H9 (cell line): ENCODE data around the gene CX3CR1. TPM values are rescaled to one million over a fixed set of nuclear protein-coding genes. Genes with fewer than 3 reads are reported as not detected.

Experiments
- DNase-seq: peaks from one replicate; pipeline ENCODE4 v3.0.0-alpha.2; 2017
- H2AFZ ChIP-seq: one replicate; pipeline ENCODE4 v1.6.1; 2013; ENCODE audit warnings: mild to moderate bottlenecking, low read length, control low read depth, moderate library complexity
- H2AK5ac ChIP-seq: 2 replicates; pipeline ENCODE4 v1.6.1; 2013; ENCODE audit warnings: low read length, control low read depth, mixed read lengths; ENCODE audit not compliant: insufficient read length
- H2BK120ac ChIP-seq: one replicate; pipeline ENCODE4 v1.6.1; 2013; ENCODE audit warnings: low read depth, mild to moderate bottlenecking, low read length, control low read depth, inconsistent platforms; ENCODE audit not compliant: poor library complexity, severe bottlenecking
- H2BK12ac ChIP-seq: 2 replicates; pipeline ENCODE4 v1.6.1; 2013; ENCODE audit warnings: low read length, control low read depth, mixed read lengths, low read depth; ENCODE audit not compliant: insufficient read length
- H2BK15ac ChIP-seq: 2 replicates; pipeline ENCODE4 v1.6.1; 2013; ENCODE audit warnings: low read depth, low read length, control low read depth
- H2BK20ac ChIP-seq: one replicate; pipeline ENCODE4 v1.6.1; 2013; ENCODE audit warnings: low read depth, mild to moderate bottlenecking, low read length, control low read depth, inconsistent platforms; ENCODE audit not compliant: poor library complexity, severe bottlenecking
- H2BK5ac ChIP-seq: 2 replicates; pipeline ENCODE4 v1.6.1; 2013; ENCODE audit warnings: low read length, control low read depth, mixed read lengths; ENCODE audit not compliant: insufficient read length
- H3K14ac ChIP-seq: 2 replicates; pipeline ENCODE4 v1.6.1; 2013; ENCODE audit warnings: low read length, control low read depth; ENCODE audit not compliant: insufficient read depth
- H3K18ac ChIP-seq: 2 replicates; pipeline ENCODE4 v1.6.1; 2013; ENCODE audit warnings: low read depth, mild to moderate bottlenecking, mixed read lengths, low read length, control low read depth; ENCODE audit not compliant: insufficient read length
- H3K23ac ChIP-seq: 2 replicates; pipeline ENCODE4 v1.6.1; 2013; ENCODE audit warnings: low read length, control low read depth, mixed read lengths, low read depth; ENCODE audit not compliant: insufficient read length
- H3K23me2 ChIP-seq: 2 replicates; pipeline ENCODE4 v1.6.1; 2013; ENCODE audit warnings: low read depth, mild to moderate bottlenecking, mixed read lengths, low read length, control low read depth; ENCODE audit not compliant: insufficient read length, poor library complexity, severe bottlenecking
- H3K27ac ChIP-seq: 2 replicates; pipeline ENCODE4 v1.5.1; 2013; ENCODE audit warnings: low read length, control low read depth, mixed read lengths, low read depth; ENCODE audit not compliant: insufficient read length
- H3K27me3 ChIP-seq: 2 replicates; pipeline ENCODE4 v1.6.1; 2013; ENCODE audit warnings: low read length, control low read depth, inconsistent platforms; ENCODE audit not compliant: insufficient read depth
- H3K4ac ChIP-seq: 2 replicates; pipeline ENCODE4 v1.6.1; 2013; ENCODE audit warnings: low read depth, mild to moderate bottlenecking, control low read depth, inconsistent platforms, low read length, moderate library complexity
- H3K4me1 ChIP-seq: 2 replicates; pipeline ENCODE4 v1.6.1; 2013; ENCODE audit warnings: low read length, control low read depth, inconsistent platforms; ENCODE audit not compliant: insufficient read depth
- H3K4me2 ChIP-seq: 2 replicates; pipeline ENCODE4 v1.6.1; 2013; ENCODE audit warnings: low read length, control low read depth, mixed read lengths; ENCODE audit not compliant: insufficient read length, insufficient read depth
- H3K56ac ChIP-seq: 2 replicates; pipeline ENCODE4 v1.6.1; 2013; ENCODE audit warnings: low read depth, mild to moderate bottlenecking, mixed read lengths, low read length, control low read depth; ENCODE audit not compliant: insufficient read length
- H3K79me1 ChIP-seq: 2 replicates; pipeline ENCODE4 v1.6.1; 2013; ENCODE audit warnings: low read depth, mild to moderate bottlenecking, moderate library complexity, low read length, control low read depth, inconsistent platforms; ENCODE audit not compliant: insufficient read depth, poor library complexity, severe bottlenecking
- H3K79me2 ChIP-seq: 2 replicates; pipeline ENCODE4 v1.6.1; 2013; ENCODE audit warnings: low read length, control low read depth, inconsistent platforms; ENCODE audit not compliant: insufficient read depth
- H3K9ac ChIP-seq: 2 replicates; pipeline ENCODE4 v1.6.1; 2013; ENCODE audit warnings: low read length, control low read depth, mixed read lengths; ENCODE audit not compliant: insufficient read length; ENCODE audit errors: extremely low read depth
- H3K9me3 ChIP-seq: one replicate; pipeline ENCODE4 v1.6.1; 2013; ENCODE audit warnings: low read depth, low read length, inconsistent platforms; ENCODE audit not compliant: control insufficient read depth
- H3T11ph ChIP-seq: one replicate; pipeline ENCODE4 v1.6.1; 2013; ENCODE audit warnings: mild to moderate bottlenecking, low read length, control low read depth, inconsistent platforms
- H4K20me1 ChIP-seq: one replicate; pipeline ENCODE4 v1.6.1; 2013; ENCODE audit not compliant: control insufficient read depth, insufficient read length, insufficient read depth
- H4K5ac ChIP-seq: 2 replicates; pipeline ENCODE4 v1.6.1; 2013; ENCODE audit warnings: low read depth, mild to moderate bottlenecking, mixed read lengths, low read length, control low read depth; ENCODE audit not compliant: insufficient read length
- H4K8ac ChIP-seq: replicated peaks from 2 replicates; pipeline ENCODE4 v1.6.1; 2013; ENCODE audit warnings: low read length, control low read depth, mixed read lengths, low read depth; ENCODE audit not compliant: insufficient read length
- H4K91ac ChIP-seq: 2 replicates; pipeline ENCODE4 v1.6.1; 2013; ENCODE audit warnings: low read depth, mild to moderate bottlenecking, moderate library complexity, mixed read lengths, low read length, control low read depth; ENCODE audit not compliant: insufficient read length
- H3K27ac Mint-ChIP-seq, 3 experiments: 2 replicates in 2 of 3; 3 replicates in 1 of 3; pipeline ENCODE4 v1.8.0; 2020 to 2021; ENCODE audit warnings: mixed read lengths in 3 of 3, mild to moderate bottlenecking in 1 of 3, moderate library complexity in 1 of 3
- H3K27me3 Mint-ChIP-seq: 2 replicates; pipeline ENCODE4 v1.8.0; 2021; ENCODE audit warnings: low read depth, mild to moderate bottlenecking, moderate library complexity, mixed read lengths
- H3K36me3 Mint-ChIP-seq, 3 experiments: 2 replicates in 2 of 3; 3 replicates in 1 of 3; pipeline ENCODE4 v1.8.0; 2020 to 2021; ENCODE audit warnings: low read depth in 3 of 3, mixed read lengths in 3 of 3; ENCODE audit not compliant: insufficient read depth in 1 of 3
- H3K4me1 Mint-ChIP-seq, 2 experiments: 2 replicates each; pipeline ENCODE4 v1.8.0; 2020; ENCODE audit warnings: mixed read lengths in 2 of 2
- H3K4me3 Mint-ChIP-seq, 2 experiments: 2 replicates in 1 of 2; 3 replicates in 1 of 2; pipeline ENCODE4 v1.8.0; 2020 to 2021; ENCODE audit warnings: mild to moderate bottlenecking in 2 of 2, mixed read lengths in 2 of 2, moderate library complexity in 1 of 2
- H3K9me3 Mint-ChIP-seq, 2 experiments: 2 replicates in 1 of 2; 3 replicates in 1 of 2; pipeline ENCODE4 v1.8.0; 2020; ENCODE audit warnings: mild to moderate bottlenecking in 2 of 2, mixed read lengths in 2 of 2, moderate library complexity in 1 of 2
- WGBS: extraction: QIAGEN DNeasy Blood & Tissue Kit; methylation state at CpG from one replicate; pipeline ENCODE4 v1.1.7; 2013; ENCODE audit warnings: missing lambda C conversion rate, low lambda C conversion rate, mixed read lengths; ENCODE audit not compliant: insufficient read length; ENCODE audit errors: extremely low coverage; 5-methylcytosine and 5-hydroxymethylcytosine counted together
- total RNA-seq: library from RNA; stranded (reverse); gene quantifications from 2 replicates; pipeline ENCODE4 v1.2.1, GENCODE V29; 2021
- TF ChIP-seq, protein P1 (sequence below): fragments of 200-600 bp; sonication (generic); conservative IDR thresholded peaks from 3 replicates; pipeline ENCODE4 v1.8.0; 2021; ENCODE audit warnings: antibody characterized with exemption, mild to moderate bottlenecking

The CX3CR1 gene
- total RNA-seq, 1 experiment from 2014 or later: not detected

DNA sequence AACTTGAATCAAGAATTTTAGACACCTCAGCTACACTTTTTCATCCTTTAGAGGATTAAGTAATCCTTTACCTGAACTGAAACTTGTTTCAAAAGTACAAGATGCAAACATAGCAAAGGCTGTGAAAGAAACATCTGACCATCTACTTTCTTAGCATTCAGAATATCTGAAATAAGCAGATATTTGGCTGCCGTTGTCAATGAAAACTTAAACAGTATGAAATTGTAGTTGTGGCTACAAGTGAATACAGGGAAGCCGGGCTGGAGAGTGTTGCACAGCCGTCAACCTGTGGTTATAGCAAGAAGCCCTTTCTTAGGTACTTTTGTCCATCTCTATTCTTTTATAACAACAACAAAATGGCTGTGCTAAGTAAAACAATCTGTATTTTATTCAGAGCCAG lies 6.9 kb upstream of the CX3CR1 start:
- Mint-ChIP-seq H3K4me3 (no peak overlapping the region), H3K9me3 (no peaks in the 10 kb centered on the region), H3K27ac (no peak overlapping the region), H3K4me1 (peaks cover 14% of the 10 kb centered on the region in 2 experiments), H3K36me3 (no peaks in the 10 kb centered on the region), H3K27me3 (no peaks in the 10 kb centered on the region)
- Histone ChIP-seq H3K56ac (no peak overlapping the region), H2BK20ac (no peak overlapping the region), H3K23me2 (no peaks in the 10 kb centered on the region), H2BK5ac (no peak overlapping the region), H2BK12ac (no peak overlapping the region), H2AK5ac (no peak overlapping the region), H3K9me3 (no peaks in the 10 kb centered on the region), H3K23ac (no peak overlapping the region), H3K9ac (no peak overlapping the region), H3K4me2 (no peak overlapping the region), H3T11ph (no peak overlapping the region), H2BK120ac (no peak overlapping the region), H3K18ac (no peak overlapping the region), H3K14ac (no peak overlapping the region), H4K20me1 (no peaks in the 10 kb centered on the region), H3K27me3 (no peaks in the 10 kb centered on the region), H3K79me2 (no peaks in the 10 kb centered on the region), H4K8ac (no peak overlapping the region), H3K27ac (no peak overlapping the region), H4K5ac (no peak overlapping the region), H3K79me1 (no peaks in the 10 kb centered on the region), H2BK15ac (no peak overlapping the region), H3K4ac (no peak overlapping the region), H4K91ac (no peak overlapping the region), H2AFZ (no peak overlapping the region), H3K4me1 (no peaks in the 10 kb centered on the region; the same call in 1 of the 2 replicates)
- TF ChIP-seq, protein P1, sequence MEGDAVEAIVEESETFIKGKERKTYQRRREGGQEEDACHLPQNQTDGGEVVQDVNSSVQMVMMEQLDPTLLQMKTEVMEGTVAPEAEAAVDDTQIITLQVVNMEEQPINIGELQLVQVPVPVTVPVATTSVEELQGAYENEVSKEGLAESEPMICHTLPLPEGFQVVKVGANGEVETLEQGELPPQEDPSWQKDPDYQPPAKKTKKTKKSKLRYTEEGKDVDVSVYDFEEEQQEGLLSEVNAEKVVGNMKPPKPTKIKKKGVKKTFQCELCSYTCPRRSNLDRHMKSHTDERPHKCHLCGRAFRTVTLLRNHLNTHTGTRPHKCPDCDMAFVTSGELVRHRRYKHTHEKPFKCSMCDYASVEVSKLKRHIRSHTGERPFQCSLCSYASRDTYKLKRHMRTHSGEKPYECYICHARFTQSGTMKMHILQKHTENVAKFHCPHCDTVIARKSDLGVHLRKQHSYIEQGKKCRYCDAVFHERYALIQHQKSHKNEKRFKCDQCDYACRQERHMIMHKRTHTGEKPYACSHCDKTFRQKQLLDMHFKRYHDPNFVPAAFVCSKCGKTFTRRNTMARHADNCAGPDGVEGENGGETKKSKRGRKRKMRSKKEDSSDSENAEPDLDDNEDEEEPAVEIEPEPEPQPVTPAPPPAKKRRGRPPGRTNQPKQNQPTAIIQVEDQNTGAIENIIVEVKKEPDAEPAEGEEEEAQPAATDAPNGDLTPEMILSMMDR: no peak
- WGBS: no CpG with 5 or more reads among the region's 3 CpGs
- DNase-seq: no peak
